RKO (cell line): ENCODE results near the gene UGT3A2.
"Not testable (repeated sequence)": the region's sequence is repeated elsewhere in the genome, so short reads cannot be mapped to it uniquely, and the experiment has no call there.

Experiments used
- DNase-seq: peaks from one replicate; pipeline ENCODE4 v3.0.0-alpha.2; 2016; ENCODE audit warnings: low spot score

The UGT3A2 gene

DNA sequence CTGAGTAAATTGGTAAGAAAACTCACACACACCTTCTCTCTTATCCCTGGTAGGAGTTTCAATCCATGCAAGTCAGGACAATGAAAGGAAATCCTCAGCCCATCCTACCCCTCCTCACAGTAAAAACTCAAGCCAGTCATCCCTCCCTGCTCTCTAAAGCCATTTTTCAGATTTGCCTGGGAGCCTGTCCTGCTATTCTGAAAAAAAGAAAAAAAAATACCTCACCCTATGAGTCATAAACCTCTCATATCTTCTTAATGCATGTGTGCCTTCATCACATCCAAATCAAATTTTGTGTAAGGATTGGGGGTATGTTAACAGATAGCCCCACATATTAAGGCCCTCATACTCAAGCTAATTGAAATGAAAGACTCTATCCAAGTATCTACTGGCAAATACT lies 14.1 kb downstream of the UGT3A2 start:
- DNase-seq, result peak; percentile 17

DNA sequence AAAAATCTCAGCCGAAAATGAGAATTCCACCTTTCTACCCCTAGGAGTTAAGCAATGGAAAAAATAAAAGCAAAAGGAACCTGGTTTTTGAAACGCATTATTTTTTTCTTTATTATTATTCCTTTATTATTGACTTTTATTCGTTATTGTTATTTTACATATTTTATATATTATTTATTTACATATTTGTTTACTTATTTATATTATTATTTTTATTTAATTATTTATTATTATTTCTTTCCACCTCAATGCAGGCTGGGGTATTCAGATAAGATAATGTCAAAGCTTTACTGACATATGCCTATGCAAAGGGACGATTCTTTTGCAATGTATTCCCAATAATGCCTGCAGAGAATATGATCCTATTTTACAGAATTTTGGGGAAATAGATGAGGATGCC lies 16.7 kb downstream of the UGT3A2 start:
- DNase-seq, result no peak

DNA sequence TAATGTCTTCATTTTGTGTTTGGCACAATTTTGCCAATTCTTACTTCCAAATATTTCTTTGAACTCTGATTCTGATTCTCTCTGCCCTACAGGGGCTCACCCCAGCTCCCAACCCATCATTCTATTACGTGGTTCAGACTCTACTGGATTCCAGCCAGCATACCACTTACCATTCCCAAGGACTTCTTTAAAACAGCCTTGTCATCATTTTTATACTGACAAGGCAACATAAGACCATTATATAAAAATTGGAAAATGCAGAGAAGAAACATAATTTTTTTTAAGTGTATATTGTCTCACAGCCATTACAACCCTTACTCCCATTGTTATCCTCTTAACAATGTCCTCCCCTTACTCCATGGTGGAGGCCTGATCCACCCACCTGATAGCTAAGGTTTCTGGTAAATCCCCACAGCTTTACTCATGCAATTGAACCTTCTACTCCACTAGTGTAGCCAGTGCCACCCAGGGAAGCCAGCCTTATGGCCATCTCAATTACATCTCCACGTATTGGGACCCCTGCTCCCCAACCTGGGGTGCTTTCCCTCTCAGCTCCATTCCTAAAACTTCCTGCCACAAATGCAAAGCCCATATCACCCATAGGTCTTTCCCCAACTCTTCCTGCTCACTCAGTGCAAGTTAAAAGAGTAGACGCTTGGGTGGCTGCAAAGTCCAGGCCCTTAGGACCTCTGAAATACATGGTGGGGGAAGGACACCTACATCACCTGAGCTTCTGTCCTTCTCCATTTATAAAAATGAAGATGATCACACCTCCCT lies 19.1 kb downstream of the UGT3A2 start:
- DNase-seq, result no peak

DNA sequence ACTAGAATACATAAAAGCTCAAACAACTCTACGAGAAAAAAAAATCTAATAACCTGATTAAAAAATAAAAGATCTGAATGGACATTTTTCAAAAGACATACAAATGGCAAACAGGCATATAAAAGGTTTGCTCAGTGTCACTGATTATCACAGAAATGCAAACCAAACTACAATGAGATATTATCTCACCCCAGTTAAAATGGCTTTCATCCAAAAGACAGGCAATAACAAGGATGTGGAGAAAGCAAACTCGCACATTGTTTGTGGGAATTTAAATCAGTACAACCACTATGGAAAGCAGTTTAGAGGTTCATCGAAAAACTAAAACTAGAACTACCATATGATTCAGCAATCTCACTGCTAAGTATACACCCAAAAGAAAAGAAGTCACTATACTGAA lies 20.8 kb downstream of the UGT3A2 start:
- DNase-seq, result no peak

DNA sequence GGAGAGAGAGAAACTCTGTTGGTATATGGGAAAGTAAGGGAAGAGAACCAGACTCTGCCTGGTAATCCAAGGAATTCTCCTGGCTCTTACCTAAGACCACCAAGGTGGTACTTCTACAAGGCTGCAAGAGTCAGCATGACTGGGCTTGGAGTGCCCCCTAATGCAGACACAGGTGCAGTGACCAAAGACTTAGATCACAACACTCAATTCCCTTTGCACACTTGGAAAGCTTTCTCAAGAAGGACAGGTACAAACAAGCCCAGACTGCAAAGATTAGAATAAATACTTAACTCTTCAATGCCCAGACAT lies 25.2 kb downstream of the UGT3A2 start:
- no peak for DNase-seq

DNA sequence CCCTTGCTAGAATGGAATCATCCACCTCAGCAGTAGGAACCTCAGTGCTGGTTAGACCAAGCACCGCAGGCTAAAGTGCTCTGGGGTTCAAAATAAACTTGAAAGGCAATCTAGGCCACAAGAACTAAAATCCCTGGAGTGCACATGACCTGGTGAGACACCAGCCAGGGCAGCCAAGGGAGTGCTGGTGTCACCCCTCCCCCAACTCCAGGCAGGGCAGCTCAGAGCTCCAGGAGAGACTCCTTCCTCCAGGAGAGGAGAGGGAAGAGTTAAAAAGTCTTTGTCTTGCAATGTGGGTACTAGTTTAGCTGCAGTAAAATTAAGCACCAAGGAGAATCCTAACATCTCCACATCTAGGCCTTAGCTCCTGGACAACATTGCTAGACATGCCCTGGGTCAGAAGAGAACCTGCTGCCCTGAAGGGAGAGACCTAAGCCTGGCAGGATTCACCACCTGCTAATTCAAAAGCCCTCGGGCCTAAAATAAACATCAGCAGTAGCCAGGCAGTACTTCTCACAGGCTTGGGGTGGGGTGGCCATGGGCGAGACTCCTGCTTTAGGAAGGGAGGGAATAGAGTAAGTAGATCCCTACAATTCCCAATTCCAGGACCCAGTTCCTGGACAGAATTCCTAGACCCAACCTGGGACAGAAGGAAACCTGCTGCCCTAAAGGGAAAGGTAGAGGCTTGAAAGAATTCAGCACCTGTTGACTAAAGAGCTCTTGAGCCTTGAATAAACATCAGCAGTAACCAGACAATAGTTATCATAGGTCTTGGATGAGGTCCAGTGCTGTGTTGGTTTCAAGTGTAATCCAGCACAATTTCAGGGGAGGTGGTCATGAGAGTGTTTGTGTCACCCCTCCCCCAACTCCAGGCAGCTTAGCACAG lies 25.8 kb downstream of the UGT3A2 start:
- no peak for DNase-seq

DNA sequence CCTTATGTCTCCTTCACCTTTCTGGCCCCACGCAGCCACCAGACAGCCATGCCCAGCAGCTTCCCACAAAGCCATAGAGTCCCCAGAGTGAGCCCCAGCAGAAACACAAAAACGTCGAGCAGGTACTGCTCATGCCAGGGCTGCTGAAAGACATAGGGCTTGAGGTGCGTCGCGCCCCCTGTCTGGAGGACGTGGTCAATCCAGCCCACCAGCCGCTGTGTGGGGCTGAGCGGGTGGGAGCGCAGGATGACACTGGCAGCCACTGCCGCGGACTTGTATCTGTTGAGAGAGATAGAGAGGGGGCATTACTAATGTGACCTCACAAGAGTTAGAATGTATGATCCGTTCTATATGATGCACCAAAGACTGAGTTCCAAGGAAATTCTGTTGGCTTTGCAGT lies 31.0 kb downstream of the UGT3A2 start:
- DNase-seq, result no peak

DNA sequence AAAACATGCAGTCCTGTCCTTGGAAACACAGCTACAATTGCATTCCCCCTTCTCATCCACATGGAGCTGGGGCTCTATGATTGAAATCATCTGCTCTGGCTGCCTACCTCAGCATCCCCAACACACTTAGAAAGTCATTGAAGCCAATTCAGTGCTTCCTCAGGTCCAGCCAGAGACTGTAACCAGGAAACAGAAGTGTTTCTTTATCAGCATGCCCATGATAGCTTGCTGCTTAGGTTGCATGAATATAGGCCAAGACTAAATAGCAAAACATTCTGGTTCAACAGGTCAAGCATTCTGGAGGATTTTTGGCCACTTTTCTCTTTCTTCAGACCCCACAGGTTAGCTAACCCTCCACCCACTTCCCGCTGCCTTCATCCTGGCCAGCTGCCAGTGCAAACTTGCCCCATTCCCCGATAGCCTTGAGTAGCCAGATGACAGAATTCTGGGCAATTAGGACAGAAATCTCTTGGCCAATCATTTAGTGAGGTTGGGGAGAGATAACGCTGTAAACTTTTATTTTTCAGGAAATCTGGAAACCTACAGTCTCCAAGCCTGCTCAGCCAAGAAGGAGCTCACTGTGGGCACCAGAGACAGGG lies 32.0 kb downstream of the UGT3A2 start:
- DNase-seq, result not testable (repeated sequence)

DNA sequence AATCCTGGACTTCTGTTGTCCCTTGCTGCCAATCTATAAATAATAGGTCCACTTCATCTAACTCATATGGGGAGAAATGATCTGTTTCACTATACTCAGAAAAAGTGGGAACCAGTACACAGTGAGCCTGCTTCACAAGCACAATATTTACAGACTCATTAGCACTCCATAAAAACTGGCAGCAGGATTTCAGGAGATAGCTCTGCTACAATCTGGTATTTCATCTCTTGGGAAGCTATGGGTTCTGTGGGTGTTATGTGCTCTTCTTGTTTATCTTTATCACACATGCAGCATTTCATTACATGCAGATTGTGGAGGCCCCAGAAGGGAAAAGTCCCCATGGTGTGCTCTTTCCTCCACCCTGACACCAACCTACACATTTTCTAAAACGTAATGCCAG lies 33.2 kb downstream of the UGT3A2 start:
- no peak for DNase-seq

DNA sequence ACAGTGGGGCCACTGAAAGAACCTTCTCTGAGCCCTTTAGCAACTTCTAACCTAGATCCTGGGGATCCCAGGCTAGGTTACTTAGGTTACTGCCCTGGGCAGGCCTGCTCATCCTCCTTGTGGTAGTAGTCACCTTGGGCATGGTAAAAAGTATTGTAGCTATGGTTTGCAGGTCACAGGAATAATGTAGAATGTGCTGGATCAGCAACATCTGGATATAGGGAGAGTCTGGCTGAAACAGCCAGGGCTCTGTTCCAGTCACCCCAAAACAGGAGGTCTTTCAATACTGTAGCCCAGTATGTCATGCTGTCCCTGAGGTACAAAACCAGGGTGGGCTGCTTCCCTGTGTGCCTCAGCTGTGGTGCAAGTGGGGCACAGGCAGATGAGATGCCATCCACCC lies 33.6 kb downstream of the UGT3A2 start:
- no peak for DNase-seq

DNA sequence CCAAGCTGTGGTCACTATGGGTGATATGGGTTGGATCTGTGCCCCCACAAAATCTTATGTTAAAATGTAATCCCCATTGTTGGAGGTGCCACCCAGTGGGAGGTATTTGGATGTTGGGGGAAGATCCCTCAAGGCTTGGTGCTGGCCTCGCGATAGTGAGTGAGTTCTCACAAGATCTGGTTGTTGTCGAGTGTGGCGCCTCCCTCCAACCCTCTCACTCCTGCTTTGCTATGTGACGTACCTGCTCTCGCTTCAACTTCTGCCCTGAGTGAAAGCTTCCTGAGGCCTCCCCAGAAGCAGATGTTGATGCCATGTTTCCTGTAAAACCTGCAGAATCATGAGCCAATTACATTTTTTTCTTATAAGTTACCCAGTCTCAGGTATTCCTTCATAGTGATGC lies 35.5 kb downstream of the UGT3A2 start:
- no peak for DNase-seq

DNA sequence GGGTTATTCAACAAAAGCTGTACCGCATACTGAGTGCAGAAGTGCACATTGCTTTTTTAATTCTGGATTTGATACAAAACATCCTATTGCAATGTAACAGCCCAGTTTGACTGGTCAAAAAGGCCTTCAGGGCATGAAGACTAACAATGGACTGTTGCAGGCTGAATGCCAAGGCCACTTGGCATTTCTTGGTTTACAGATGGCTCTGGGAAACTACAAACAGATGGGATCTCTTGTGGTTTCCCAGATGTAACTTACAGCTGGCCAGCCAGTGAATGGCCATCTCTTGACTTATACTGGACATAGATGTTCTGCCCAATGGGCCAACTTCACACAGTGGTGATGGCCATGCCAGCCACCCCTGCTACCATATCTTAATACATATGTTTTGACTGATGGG lies 36.8 kb downstream of the UGT3A2 start:
- no peak for DNase-seq

DNA sequence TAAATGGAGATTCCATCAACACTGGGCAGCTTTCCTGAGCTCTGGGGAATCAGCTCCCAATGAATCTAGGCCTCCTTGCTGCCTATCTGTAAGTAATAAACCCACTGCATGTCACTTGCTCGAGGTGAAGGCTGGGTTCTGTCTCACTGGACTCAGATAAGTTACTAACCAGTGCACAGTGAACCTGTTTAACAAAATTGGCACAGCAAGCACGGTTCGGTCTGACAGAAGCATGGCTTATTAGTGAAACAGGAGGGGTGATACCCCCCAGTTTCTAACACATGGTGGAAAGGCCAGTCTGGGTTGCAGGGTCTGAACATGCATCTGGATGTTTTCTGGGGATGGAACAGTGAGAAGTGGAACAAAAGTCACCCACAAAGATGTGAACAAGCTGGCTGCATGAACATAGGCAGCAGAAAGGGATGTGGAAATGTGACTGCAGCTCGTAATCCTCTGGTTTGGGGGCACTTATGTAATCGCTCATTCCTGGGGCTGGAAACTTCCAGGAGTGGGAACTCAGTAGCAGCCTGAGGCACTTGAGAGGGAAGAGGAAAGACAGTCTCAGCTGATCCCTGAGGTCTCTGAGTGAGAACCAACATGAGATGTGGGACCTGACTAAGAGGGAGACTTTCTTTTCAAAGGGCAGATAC lies 37.7 kb downstream of the UGT3A2 start:
- no peak for DNase-seq

DNA sequence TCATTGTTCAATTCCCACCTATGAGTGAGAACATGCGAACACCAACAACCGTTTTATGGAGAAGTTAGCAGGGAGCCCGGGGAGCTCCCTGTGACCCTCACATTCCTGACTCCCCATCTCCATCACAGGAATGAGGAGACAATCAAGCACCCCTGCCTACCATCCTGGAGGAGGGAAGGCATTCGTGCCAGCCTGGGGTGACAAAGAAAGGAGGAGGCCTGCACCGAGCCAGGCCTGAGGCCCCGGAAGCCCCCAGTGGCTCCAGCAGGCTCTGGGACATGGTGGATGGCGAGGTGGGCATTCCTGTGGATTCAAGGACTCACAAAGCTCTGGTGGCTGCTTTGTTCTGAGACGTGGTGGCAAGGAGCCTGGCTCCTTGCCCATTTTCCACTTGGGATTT lies 39.0 kb downstream of the UGT3A2 start:
- no peak for DNase-seq

DNA sequence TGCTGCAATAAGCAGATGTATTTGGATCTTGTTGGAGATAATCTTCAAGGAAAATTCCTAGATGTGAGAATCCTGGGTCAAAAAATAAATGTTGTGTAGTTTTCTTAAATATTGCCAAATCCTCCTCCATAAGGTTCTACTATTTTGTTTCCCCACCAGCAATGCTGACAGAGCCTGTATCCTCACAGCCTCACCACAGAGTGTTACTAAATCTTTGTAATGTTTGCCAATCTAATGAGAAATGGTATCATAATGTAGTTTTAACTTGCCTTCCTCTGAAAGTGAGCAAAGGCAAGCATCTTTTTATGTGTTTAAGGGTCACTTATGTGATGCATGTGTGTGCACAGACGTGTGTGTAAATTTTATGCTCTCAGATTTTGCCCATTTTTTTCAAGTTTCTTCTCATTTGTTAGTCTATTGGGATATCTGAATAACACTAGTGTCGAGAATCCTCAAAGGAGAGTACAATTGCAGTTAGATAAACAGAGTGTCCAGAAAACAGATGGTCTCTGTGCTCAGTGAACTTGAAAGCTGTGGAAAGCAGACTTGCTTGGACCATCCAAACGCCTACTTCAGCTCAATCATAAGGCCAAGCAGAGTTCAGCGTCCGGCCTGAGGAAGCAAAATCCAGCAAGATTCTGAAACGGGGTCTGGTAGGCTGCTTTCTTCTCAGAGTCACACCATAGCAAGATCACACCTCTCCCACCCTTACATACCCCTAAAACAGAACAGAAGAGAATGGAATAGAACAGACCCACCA lies 39.8 kb downstream of the UGT3A2 start:
- no peak for DNase-seq

DNA sequence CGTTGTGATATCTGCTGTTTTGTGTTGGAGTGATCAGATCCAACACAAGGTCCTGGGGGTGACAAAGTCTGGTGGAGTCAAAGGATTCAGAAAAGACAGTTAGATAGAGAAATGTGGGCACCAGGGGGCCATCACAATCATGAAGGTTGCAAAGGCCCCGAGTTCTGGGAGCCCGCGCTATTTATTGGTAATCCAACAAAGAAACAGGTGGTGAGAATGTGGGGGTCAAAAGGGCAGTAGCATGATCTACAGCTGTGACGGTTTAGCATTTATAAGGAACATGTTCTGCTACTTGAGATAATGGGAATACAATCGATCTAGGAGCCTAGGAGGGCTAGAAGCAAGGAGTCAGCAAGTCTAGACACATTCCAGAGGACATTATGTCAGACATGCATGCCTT lies 44.4 kb downstream of the UGT3A2 start:
- DNase-seq, result not testable (repeated sequence)

DNA sequence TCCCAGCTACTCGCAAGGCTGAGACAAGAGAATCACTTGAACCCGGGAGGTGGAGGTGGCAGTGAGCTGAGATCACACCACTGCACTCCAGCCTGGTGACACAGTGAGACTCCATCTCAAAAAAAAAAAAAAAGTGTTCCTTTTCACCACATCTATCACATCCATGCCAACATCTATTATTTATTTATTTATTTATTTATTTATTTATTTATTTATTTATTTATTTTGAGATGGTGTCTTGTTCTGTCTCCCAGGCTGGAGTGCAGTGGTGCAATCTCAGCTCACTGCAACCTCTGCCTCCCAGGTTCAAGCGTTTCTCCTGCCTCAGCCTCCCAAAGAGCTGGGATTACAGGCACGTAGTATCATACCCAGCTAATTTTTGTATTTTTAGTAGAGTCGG lies 47.1 kb downstream of the UGT3A2 start:
- not testable (repeated sequence) for DNase-seq

DNA sequence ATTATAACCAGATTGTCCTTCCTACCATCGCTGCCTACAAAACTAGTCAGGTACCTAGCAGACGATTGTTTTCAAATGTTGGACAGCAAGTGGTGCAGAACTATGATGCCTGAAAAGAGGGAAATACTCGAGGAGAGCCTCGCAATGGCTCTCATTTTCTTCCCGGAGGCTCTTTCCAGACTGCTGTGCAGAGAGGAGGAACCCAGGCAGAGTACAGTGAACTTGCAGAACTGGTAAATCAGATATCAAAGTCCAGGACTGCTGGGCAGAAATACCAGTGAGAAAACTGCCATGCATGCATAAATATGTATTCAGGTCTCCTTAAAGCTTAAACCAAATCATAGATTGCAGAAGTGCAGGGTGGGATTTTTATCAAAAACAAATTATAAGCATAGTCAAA lies 49.1 kb downstream of the UGT3A2 start:
- DNase-seq, result no peak

DNA sequence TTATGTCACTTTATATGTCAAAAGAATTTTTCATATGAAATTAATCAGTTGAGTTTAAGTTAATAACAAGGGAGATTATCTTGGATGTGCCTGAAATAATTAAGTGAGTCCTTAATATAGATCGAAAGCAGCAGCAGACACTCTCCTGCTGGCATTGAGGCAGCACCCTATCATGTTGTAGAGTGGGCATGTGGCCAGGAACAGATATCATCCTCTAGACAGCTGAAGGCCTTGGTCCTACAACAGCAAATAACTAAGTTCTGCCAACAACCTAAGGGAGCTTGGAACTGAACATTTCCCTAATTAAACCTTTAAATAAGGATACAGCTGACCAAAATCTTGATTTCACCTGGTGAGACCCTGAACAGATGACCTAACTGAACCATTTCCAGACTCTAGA lies 49.7 kb downstream of the UGT3A2 start:
- DNase-seq, result no peak

DNA sequence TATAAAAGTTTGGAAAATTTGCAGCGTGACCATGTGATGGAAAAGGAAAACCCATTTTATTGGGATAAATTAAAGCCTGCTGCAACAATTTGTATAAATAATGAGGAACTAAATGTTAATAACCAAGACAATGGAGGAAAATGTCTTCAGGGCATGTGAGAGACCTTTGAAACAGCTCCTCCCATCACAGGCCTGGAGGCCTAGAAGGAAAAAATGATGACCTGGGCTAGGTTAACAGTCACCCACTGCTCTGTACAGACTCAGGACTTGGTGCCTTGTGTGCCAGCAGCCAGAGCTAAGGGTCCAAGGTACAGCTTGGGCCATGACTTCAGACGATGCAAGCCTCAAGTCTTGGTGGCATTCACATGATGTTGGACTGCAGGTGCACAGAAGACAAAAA lies 53.5 kb downstream of the UGT3A2 start:
- no peak for DNase-seq

DNA sequence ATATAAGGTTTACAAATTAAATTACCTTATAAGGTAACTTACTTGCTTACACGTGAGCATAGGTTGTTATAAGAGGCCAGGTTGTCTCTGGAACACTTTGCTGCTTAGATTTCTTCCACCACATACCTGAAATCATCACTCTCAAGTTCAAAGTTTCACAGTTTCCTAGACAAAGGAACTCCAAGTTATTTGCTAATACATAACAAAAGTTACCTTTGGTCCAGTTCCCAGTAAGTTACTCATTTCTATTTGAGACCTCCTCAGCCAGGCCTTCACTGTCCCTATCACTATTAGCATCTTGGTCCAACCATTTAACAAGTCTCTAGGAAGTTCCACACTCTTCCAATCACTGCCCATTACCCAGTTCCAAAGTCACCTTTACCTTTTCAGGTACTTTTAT lies 57.0 kb downstream of the UGT3A2 start:
- no peak for DNase-seq

DNA sequence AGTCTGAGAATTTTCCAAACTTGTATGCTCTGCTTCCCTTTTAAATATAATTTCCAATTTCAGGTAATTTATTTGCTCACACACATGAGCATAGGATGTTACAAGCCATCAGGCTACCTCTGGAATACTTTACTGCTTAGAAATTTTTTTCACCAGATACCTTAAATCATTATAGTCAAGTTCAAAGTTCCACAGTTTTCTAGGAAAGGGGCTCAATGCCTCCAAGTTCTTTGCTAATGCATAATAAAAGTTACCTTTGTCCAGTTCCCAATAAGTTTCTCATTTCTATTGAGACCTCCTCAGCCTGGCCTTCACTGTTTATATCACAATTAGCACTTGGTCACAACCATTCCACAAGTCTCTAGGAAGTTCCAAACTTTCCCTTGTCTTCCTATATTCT lies 59.3 kb downstream of the UGT3A2 start:
- no peak for DNase-seq
